OCI-LY7 (cell line): ENCODE data around the gene STIP1. TPM values are rescaled to one million over a fixed set of nuclear protein-coding genes. Genes with fewer than 3 reads are reported as not detected.

Source experiments
- BruUV-seq: library from RNA; stranded (reverse); fragments of 400-500 nt; replicated peaks from 2 replicates; lab custom pipeline; 2021; lab: Mats Ljungman, UMichigan
- CTCF ChIA-PET: fragments of 300-600 bp; sonication (Branson Sonifier 250); formaldehyde crosslinking; loops from one replicate; lab custom pipeline; 2022; ENCODE audit warnings: antibody characterized with exemption; ENCODE audit not compliant: unreplicated experiment; lab: Charles Lee
- POLR2A ChIA-PET: fragments of 300-600 bp; sonication (Branson Sonifier 250); formaldehyde crosslinking; loops from one replicate; lab custom pipeline; 2022; ENCODE audit warnings: antibody characterized with exemption; lab: Charles Lee
- DNase-seq: peaks from one replicate; pipeline ENCODE4 v3.0.0-alpha.2; 2015; ENCODE audit warnings: low spot score
- H2AFZ ChIP-seq: fragments of 200-600 bp; sonication (generic), shearing (Covaris generic); 2 replicates; pipeline ENCODE4 v1.6.1; 2014; ENCODE audit warnings: mild to moderate bottlenecking, antibody characterized with exemption, low read length, moderate library complexity
- H3K27ac ChIP-seq: fragments of 200-600 bp; sonication (generic); 2 replicates; pipeline ENCODE4 v1.5.1; 2014; ENCODE audit warnings: mixed run types, low read depth, mild to moderate bottlenecking, moderate library complexity, low read length, inconsistent platforms; ENCODE audit not compliant: poor library complexity, severe bottlenecking
- H3K36me3 ChIP-seq: fragments of 200-600 bp; sonication (generic); 2 replicates; pipeline ENCODE4 v1.6.1; 2014; ENCODE audit warnings: mild to moderate bottlenecking, antibody characterized with exemption, low read length, moderate library complexity, mixed read lengths; ENCODE audit not compliant: insufficient read depth
- H3K4me1 ChIP-seq: fragments of 200-600 bp; sonication (generic); 2 replicates; pipeline ENCODE4 v1.5.1; 2014; ENCODE audit warnings: mild to moderate bottlenecking, low read length; ENCODE audit not compliant: insufficient read depth, poor library complexity, severe bottlenecking
- H3K4me2 ChIP-seq: fragments of 200-600 bp; sonication (generic); 2 replicates; pipeline ENCODE4 v1.6.1; 2014; ENCODE audit warnings: mild to moderate bottlenecking, low read length
- H3K4me3 ChIP-seq: fragments of 200-600 bp; sonication (generic); 2 replicates; pipeline ENCODE4 v1.5.1; 2014; ENCODE audit warnings: mild to moderate bottlenecking, low read depth, low read length; ENCODE audit not compliant: poor library complexity, severe bottlenecking
- H3K79me2 ChIP-seq: fragments of 200-600 bp; sonication (generic); 2 replicates; pipeline ENCODE4 v1.6.1; 2016; ENCODE audit warnings: low read depth, mild to moderate bottlenecking, low read length, moderate library complexity, mixed read lengths; ENCODE audit not compliant: insufficient read depth
- H3K9me2 ChIP-seq: fragments of 200-600 bp; sonication (generic); 2 replicates; pipeline ENCODE4 v1.6.1; 2016; ENCODE audit warnings: mild to moderate bottlenecking, low read length, mixed read lengths; ENCODE audit not compliant: insufficient read depth
- H3K9me3 ChIP-seq: fragments of 200-600 bp; sonication (generic); 2 replicates; pipeline ENCODE4 v1.6.1; 2014; ENCODE audit warnings: mild to moderate bottlenecking, mixed run types, low read length, mixed read lengths
- H4K20me1 ChIP-seq: fragments of 200-600 bp; sonication (generic); 2 replicates; pipeline ENCODE4 v1.6.1; 2014; ENCODE audit warnings: mild to moderate bottlenecking, antibody characterized with exemption, low read length, moderate library complexity, mixed read lengths; ENCODE audit not compliant: insufficient read depth
- CTCF ChIP-seq: fragments of 200-600 bp; sonication (generic); conservative IDR thresholded peaks from 2 replicates; pipeline ENCODE4 v1.5.1; 2014; ENCODE audit warnings: mild to moderate bottlenecking, antibody characterized with exemption, low read length, moderate library complexity, mixed read lengths
- EZH2phosphoT487 ChIP-seq: fragments of 200-600 bp; sonication (generic); IDR thresholded peaks from 2 replicates; pipeline ENCODE4 v1.6.1; 2018; ENCODE audit warnings: low read depth, borderline replicate concordance, mild to moderate bottlenecking, mixed run types, antibody characterized with exemption, low read length, moderate library complexity, mixed read lengths
- intact Hi-C: fragments of 100-400 bp; cut with micrococcal nuclease; formaldehyde crosslinking; loops from one replicate; pipeline ENCODE4 v1.10.0; 2022; ENCODE audit not compliant: unreplicated experiment
- total RNA-seq, 2 experiments: library from RNA; depleted of rRNA in 1 of 2; stranded (reverse); fragments of >200 nt in 1 of 2; shearing (Covaris generic) in 1 of 2; gene quantifications; 2 replicates each; pipeline ENCODE4 v1.2.3, GENCODE V29; 2014 to 2022

Gene STIP1
- total RNA-seq, 2 experiments from 2014 or later, result 240 to 271 TPM

GRCh38 chr11:64173616-64174355 is 12.2 kb upstream of the STIP1 start:
- ChIA-PET CTCF (no interaction called here), POLR2A (interaction anchor here (1.0 kb wide), 1 partner anchor 32 kb away, joined by 3 read pairs; the partner anchor contains the start of gene FERMT3)
- H3K79me2 ChIP-seq, result no peaks in the 10 kb centered on the region
- no peak overlapping the region for H2AFZ ChIP-seq
- DNase-seq, result no peak
- no peaks in the 10 kb centered on the region for H3K9me3 ChIP-seq
- H3K4me1 ChIP-seq, result peaks cover 15% of the 10 kb centered on the region
- H3K9me2 ChIP-seq, result no peaks in the 10 kb centered on the region
- H3K36me3 ChIP-seq, result no peaks in the 10 kb centered on the region
- no peak overlapping the region for H3K27ac ChIP-seq
- BruUV-seq, result no TSS peak
- no peak overlapping the region for H3K4me2 ChIP-seq
- H4K20me1 ChIP-seq, result no peaks in the 10 kb centered on the region
- intact Hi-C loops, result no loop called here
- no peak overlapping the region for H3K4me3 ChIP-seq
- TF ChIP-seq CTCF (no peak), EZH2phosphoT487 (no peak)

- 0 out of 2 replicates have a peak, but pooled peaks cover 6% of the 10 kb centered on the region for H3K36me3 ChIP-seq
- ChIA-PET CTCF (no interaction called here), POLR2A (interaction anchor here (0.6 kb wide), 1 partner anchor 52 kb away, joined by 3 read pairs; no protein-coding TSS in a partner anchor)
- no peak overlapping the region for H3K27ac ChIP-seq
- no peaks in the 10 kb centered on the region for H3K9me3 ChIP-seq
- intact Hi-C loops, result no loop called here
- H3K4me1 ChIP-seq, result peaks cover 27% of the 10 kb centered on the region
- DNase-seq, result peak; percentile 30
- no peaks in the 10 kb centered on the region for H3K79me2 ChIP-seq
- H3K4me3 ChIP-seq, result no peak overlapping the region
- H3K9me2 ChIP-seq, result no peaks in the 10 kb centered on the region
- TF ChIP-seq EZH2phosphoT487 (no peak), CTCF (no peak)
- no peak overlapping the region for H2AFZ ChIP-seq
- BruUV-seq, result no TSS peak
- no peaks in the 10 kb centered on the region for H4K20me1 ChIP-seq
- peak overlapping the region; percentile 11; the same call in 1 of the 2 replicates for H3K4me2 ChIP-seq
These were observed 9.2 kb upstream of the STIP1 start for GRCh38 chr11:64176751-64177150.

GRCh38 chr11:64178203-64178602 is 7.8 kb upstream of the STIP1 start:
- intact Hi-C loops, result no loop called here
- no peaks in the 10 kb centered on the region for H3K9me3 ChIP-seq
- no TSS peak for BruUV-seq
- H3K4me2 ChIP-seq, result no peak overlapping the region
- no peak overlapping the region for H3K27ac ChIP-seq
- no peak for TF ChIP-seq EZH2phosphoT487
- TF ChIP-seq CTCF, result no peak
- ChIA-PET CTCF (no interaction called here), POLR2A (no interaction called here)
- peaks cover under 1% of the 10 kb centered on the region; the same call in 1 of the 2 replicates for H3K79me2 ChIP-seq
- peaks cover 35% of the 10 kb centered on the region for H3K4me1 ChIP-seq
- no peaks in the 10 kb centered on the region for H4K20me1 ChIP-seq
- no peak for DNase-seq
- H3K4me3 ChIP-seq, result no peak overlapping the region
- H3K36me3 ChIP-seq, result 0 out of 2 replicates have a peak, but pooled peaks cover 6% of the 10 kb centered on the region
- H3K9me2 ChIP-seq, result no peaks in the 10 kb centered on the region
- no peak overlapping the region for H2AFZ ChIP-seq
